LNCaP clone FGC (cell line): ENCODE data around the gene CMSS1.

Experiments used
- DNase-seq: peaks from one replicate; pipeline ENCODE4 v3.0.0-alpha.2; 2011; ENCODE audit warnings: low read depth
- H3K4me3 ChIP-seq: 2 replicates; pipeline ENCODE4 v1.5.1; 2011; ENCODE audit warnings: mild to moderate bottlenecking, low read depth, low read length, control low read depth
- TF ChIP-seq, protein P1 (sequence below): IDR thresholded peaks from 2 replicates; pipeline ENCODE4 v1.5.1; 2012; ENCODE audit warnings: mild to moderate bottlenecking; ENCODE audit not compliant: control insufficient read depth, insufficient read depth; ENCODE audit errors: extremely low read depth

The CMSS1 gene

DNA sequence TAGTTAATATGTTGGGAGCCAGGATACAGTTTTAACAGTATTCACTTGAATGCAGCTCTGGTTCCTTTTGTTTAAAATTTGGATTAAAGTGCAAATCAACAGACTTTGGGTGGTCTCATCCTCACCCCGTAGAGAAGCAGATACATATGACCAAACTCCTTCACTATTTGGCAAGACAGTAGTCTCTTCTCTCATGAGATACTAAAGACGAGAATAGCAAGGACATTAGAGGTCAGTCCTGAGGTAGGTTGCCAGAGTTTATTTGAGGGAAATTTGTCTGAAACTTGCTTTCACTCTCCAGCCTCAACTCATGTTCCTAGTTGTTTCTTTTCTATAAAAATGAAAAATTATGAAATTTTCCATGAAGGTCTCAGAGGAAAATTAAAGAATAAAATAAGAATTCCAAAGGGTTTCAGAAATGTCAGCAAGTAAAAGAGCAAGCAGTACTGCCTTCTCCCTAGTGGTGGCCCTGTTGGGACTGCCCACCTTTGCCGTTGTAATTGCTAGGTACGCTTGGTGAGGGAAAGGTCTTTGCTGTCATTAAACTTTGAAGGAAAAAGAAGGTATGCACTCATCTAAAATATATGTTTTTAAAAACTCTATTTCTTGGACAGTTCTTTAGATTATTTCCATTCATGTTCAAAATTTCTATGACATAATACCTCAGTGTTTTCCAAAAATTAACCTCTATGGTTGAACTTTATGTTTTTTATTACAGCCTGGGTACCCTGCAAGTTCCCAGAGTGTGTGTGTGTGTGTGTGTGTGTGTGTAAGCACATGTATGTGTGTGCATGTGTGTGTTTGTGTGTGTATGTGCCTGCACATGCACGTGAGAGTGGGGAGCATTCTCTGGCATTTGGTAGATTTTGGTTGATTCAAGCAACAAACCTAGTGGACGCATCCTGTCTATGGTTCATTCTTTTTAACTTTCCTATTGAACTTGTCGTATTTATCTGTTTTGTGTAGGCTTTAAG, 111.4 kb downstream of the CMSS1 start:
- no peak overlapping the region for H3K4me3 ChIP-seq
- no peak for DNase-seq
- TF ChIP-seq, protein P1, sequence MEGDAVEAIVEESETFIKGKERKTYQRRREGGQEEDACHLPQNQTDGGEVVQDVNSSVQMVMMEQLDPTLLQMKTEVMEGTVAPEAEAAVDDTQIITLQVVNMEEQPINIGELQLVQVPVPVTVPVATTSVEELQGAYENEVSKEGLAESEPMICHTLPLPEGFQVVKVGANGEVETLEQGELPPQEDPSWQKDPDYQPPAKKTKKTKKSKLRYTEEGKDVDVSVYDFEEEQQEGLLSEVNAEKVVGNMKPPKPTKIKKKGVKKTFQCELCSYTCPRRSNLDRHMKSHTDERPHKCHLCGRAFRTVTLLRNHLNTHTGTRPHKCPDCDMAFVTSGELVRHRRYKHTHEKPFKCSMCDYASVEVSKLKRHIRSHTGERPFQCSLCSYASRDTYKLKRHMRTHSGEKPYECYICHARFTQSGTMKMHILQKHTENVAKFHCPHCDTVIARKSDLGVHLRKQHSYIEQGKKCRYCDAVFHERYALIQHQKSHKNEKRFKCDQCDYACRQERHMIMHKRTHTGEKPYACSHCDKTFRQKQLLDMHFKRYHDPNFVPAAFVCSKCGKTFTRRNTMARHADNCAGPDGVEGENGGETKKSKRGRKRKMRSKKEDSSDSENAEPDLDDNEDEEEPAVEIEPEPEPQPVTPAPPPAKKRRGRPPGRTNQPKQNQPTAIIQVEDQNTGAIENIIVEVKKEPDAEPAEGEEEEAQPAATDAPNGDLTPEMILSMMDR, result no peak

DNA sequence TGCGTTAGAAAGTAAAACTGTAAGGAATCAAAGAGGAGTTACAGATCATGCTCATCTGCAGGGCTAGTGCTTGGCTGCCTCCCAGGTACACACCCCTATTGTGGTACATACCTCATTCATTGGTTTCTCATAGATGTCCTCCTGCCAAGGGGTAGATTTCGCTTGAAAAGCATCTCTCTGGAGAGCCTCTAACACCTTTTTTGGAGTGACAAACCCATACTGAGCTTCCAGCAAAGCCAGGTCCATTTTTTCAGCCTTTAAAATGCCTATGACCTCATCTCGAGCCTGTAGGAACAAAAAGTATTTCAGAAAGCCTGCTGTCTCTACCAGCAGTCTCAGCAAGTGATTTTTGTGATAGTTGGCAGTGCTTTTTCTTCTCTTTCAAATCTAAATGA, 112.1 kb downstream of the CMSS1 start:
- TF ChIP-seq, protein P1, result no peak
- no peak overlapping the region for H3K4me3 ChIP-seq
- DNase-seq, result no peak

DNA sequence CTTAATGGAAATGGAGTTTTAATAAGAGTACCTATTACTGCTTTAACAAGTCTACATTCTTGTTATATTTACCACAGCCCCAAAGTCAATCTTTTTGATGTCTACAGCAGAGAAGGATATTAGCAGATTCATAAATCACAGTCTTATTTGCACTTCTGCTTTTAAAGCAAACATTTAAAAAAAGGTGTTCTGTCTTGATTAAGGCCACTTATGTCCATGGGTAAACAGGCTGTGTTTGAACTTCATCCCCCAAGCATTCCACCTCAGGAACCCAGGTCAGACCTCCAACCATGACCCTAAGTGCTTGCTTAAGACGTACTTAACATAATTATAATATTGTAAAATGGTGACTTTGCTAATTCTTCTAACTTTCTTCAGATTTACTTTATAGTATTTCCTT, 113.4 kb downstream of the CMSS1 start:
- no peak overlapping the region for H3K4me3 ChIP-seq
- TF ChIP-seq, protein P1, result no peak
- DNase-seq, result no peak

DNA sequence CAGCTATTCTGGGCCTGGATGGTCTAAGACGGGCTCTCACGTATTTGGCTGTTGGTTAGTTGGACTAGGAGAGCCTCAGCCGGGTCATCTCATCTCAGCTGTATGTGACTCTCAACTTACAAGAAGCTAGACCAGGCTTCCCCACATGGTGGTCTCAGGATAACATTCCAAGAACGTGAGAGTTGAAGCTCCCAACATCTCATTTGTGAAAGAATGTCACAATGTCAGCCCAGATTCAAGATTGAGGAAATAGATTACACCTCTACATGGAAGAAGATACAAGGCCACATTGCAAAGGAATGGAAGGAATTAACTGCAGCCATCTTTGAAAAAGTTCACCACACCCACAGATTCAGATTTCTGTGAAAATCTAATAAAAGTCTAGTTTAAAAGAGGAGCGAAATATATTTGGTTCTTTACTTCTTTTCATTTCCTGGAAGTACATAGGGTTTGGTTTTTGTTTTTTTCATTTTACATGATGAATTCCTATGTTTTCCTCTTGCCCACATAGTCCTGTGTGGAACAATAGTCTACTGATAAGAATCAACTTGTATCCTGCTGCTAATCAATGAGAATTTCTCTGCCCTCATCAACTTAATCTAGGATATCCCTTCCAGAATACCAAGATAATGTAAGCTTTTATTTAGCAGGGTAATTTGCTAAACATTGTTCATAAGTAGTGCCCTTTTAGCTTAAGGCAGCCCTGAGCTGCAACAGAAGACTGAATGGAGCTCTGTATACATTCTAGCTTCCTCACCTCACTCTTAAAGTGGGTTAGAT, 116.5 kb downstream of the CMSS1 start:
- TF ChIP-seq, protein P1, result no peak
- DNase-seq, result no peak
- no peak overlapping the region for H3K4me3 ChIP-seq

DNA sequence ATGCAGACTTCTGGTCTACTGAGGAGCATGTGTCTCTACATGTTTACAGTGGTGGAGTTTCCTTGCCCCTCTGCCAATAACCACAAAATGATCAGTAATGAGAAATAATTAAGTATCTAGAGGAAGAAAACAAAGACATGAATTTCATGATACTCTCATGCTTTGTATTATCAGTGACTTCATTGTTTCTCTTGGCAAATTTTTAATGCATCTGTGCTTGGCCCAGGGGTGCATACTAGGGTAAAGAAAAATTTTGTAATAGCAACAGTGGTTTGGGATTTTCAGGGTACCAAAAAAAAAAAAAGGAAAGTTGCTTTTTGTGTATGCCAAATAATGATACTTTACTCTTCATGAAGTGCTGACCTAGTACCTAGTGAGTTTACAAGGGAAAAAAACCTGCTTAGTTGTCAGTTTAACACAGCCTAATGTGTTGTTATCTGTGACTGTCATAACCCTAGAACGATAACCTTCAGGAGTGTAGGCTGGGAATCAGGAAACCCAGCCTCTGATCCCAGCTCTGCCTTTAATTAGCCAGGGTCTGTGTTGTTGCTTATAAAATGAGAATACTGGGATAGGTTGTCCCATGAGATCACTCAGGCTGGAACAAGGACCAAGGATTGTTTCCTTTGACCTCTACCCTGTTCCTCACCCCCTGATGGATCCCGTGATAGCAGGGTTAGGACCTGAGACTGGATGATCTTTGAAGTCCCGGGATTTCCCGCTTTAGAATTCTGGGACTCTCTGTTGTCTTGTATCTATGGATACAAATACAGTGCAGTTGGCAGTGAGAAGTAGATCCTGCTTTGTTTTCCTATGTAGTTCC, 117.5 kb downstream of the CMSS1 start:
- DNase-seq, result peak; percentile 4
- TF ChIP-seq, protein P1, result no peak
- no peak overlapping the region for H3K4me3 ChIP-seq

DNA sequence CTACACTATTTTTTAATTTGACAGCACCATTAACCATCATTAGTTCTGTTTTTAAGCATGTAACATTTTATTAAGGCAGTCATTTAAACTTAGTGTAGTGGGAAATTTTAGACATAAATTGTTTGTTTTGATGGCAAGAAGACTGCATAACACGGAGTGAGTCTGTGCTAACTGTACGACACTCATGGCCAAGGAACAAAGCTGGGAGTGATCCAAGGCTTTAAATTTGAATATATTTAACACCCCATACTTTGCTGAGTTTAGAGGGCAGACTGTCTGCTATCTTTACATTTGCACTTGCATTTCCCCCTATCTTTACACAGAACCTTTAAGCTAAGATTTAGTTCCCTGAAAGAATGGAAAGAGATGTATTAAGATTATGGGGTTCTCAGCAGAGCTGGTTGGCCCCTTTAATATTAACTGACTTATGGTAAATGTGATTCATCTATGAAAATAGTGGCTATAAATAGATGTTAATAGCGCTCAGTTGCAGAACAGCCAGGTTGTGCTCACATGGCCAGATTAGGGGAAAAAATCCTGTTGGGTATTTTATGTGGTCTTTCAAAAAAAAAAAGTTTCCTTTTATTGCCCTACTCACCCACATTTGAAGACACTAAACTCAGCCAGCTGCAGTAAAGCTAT, 120.7 kb downstream of the CMSS1 start:
- TF ChIP-seq, protein P1, result no peak
- DNase-seq, result no peak
- H3K4me3 ChIP-seq, result no peak overlapping the region
